Testis (tissue), 3 donors: ENCODE measurements around the gene EPC1. TPM values are rescaled to one million over a fixed set of nuclear protein-coding genes. Genes with fewer than 3 reads are reported as not detected.

Experiments
- DNase-seq: peaks from one replicate; pipeline ENCODE4 v3.0.0-alpha.2; 2019
- H3K27ac ChIP-seq, 2 donors: fragments of 200-600 bp; sonication (generic); one replicate each; pipeline ENCODE4 v1.5.1; 2019
- H3K27me3 ChIP-seq: fragments of 200-600 bp; sonication (generic); one replicate; pipeline ENCODE4 v1.5.1; 2019
- H3K36me3 ChIP-seq: fragments of 200-600 bp; sonication (generic); one replicate; pipeline ENCODE4 v1.5.1; 2017; ENCODE audit warnings: low read depth; ENCODE audit errors: missing control alignments
- H3K4me1 ChIP-seq: fragments of 200-600 bp; sonication (generic); one replicate; pipeline ENCODE4 v1.5.1; 2019
- H3K4me3 ChIP-seq, 2 donors: fragments of 200-600 bp; sonication (generic); one replicate each; pipeline ENCODE4 v1.5.1; 2017 to 2019
- H3K9me3 ChIP-seq: fragments of 200-600 bp; sonication (generic); one replicate; pipeline ENCODE4 v1.5.1; 2017
- POLR2A ChIP-seq: fragments of 450-650 bp; IDR thresholded peaks from one replicate; pipeline ENCODE4 v1.6.1; 2017; ENCODE audit warnings: antibody characterized with exemption, mild to moderate bottlenecking, moderate library complexity
- WGBS, 2 donors: methylation state at CpG; one replicate each; pipeline ENCODE4 v1.1.5; 2018; 5-methylcytosine and 5-hydroxymethylcytosine counted together
- intact Hi-C: fragments of 100-400 bp; cut with DNase I; formaldehyde crosslinking; loops from one replicate; pipeline ENCODE4 v1.15.1; 2023; ENCODE audit warnings: low total_unique reads
- polyA plus RNA-seq: library from polyadenylated mRNA; stranded (reverse); fragments of 350-450 nt; fragmentation: Illumina TruSeq; extraction: RNeasy Lipid Tissue Mini Kit (QIAGEN cat#74804); gene quantifications from one replicate; pipeline ENCODE4 v1.2.3, GENCODE V29; 2014; ENCODE audit warnings: low read depth, low replicate concordance; ENCODE audit not compliant: insufficient read depth
- total RNA-seq, 2 donors: library from RNA; depleted of rRNA; stranded (reverse); fragments of >200 nt; gene quantifications; one replicate each; pipeline ENCODE4 v1.2.3, GENCODE V29; 2016
- TF ChIP-seq, protein P1 (sequence below), 3 experiments: fragments of 450-650 bp in 2 of 3; fragments of 200-600 bp in 1 of 3; sonication (generic) in 1 of 3; IDR thresholded peaks; one replicate each; pipeline ENCODE4 v1.5.1; 2016 to 2019; ENCODE audit warnings: antibody characterized with exemption in 3 of 3, mild to moderate bottlenecking in 2 of 3, moderate library complexity in 1 of 3

EPC1 gene
- total and polyA plus RNA-seq, 3 donors from 2014 or later, result 34.8 to 65.8 (median 65.4) TPM

DNA sequence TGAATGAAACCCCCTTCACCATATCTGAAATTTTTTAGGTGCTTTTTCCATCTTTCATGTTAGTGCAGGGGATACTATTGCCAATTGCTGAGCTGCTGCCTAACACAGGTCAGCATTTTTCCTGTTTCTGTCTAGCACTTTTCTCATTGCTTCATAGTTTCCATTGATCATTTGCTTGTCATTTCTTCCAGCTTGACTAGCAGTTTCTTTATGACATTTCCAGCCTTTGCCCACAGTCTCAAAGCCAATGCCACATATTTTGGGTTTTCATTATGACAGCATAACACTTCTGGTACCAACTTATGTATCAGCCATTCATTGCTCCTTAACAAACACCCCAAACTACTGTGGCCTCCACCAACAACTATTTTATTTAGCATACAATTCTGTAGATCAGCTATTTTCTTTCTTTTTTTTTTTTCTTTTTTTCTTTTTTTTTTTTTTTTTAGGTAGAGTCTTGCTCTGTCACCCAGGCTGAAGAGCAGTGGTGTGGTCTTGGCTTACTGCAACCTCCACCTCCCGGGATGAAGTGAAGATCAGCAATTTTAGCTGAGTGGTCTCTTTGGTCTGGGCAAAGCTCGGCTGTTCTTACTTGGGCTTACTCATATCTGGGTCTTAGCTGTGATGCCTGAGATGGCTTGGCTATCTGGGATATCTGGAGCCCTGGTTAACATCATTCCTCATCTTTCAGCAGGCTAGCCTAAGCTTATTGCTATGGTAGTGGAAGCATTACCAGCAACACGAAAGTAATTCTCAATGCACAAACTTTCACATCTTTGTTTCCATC, 102.3 kb downstream of the EPC1 start:
- no peak for DNase-seq
- H3K4me3 ChIP-seq, result no peak overlapping the region
- intact Hi-C loops, result no loop called here
- H3K36me3 ChIP-seq, result no peaks in the 10 kb centered on the region
- TF ChIP-seq, protein P1, sequence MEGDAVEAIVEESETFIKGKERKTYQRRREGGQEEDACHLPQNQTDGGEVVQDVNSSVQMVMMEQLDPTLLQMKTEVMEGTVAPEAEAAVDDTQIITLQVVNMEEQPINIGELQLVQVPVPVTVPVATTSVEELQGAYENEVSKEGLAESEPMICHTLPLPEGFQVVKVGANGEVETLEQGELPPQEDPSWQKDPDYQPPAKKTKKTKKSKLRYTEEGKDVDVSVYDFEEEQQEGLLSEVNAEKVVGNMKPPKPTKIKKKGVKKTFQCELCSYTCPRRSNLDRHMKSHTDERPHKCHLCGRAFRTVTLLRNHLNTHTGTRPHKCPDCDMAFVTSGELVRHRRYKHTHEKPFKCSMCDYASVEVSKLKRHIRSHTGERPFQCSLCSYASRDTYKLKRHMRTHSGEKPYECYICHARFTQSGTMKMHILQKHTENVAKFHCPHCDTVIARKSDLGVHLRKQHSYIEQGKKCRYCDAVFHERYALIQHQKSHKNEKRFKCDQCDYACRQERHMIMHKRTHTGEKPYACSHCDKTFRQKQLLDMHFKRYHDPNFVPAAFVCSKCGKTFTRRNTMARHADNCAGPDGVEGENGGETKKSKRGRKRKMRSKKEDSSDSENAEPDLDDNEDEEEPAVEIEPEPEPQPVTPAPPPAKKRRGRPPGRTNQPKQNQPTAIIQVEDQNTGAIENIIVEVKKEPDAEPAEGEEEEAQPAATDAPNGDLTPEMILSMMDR (IDR thresholded peaks at IDR 0.05), result no peak
- no peak for TF ChIP-seq POLR2A
- WGBS, 2 donors, result 96 to 98% methylated on average over 3 of the region's 3 CpGs
- H3K9me3 ChIP-seq, result no peaks in the 10 kb centered on the region
- no peaks in the 10 kb centered on the region for H3K27me3 ChIP-seq
- H3K27ac ChIP-seq, result no peak overlapping the region
- H3K4me1 ChIP-seq, result no peaks in the 10 kb centered on the region

DNA sequence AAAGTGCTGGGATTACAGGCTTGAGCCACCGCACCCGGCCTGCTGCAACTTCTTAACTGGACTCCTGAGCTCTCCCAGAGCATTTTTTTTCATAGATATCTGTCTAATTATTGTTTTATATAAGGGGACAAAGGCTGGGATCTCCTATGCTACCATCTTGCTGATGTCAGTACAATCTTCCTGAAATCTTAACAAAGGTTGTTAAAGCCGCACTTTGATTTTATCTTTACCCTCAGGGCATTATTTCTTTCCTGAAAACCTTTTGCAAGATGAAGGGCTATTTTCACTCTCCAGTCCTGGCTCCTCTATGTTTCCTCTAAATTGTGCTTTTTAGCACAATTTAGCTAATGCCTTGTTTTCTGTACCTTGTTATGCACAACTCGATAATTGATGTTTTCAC, 102.9 kb downstream of the EPC1 start:
- 85 to 94% methylated on average over 4 of the region's 4 CpGs for WGBS, 2 donors
- TF ChIP-seq POLR2A, result no peak
- TF ChIP-seq, protein P1 (IDR thresholded peaks at IDR 0.05), result no peak
- DNase-seq, result no peak
- no peaks in the 10 kb centered on the region for H3K4me1 ChIP-seq
- no peaks in the 10 kb centered on the region for H3K36me3 ChIP-seq
- H3K9me3 ChIP-seq, result no peaks in the 10 kb centered on the region
- intact Hi-C loops, result no loop called here
- no peak overlapping the region for H3K4me3 ChIP-seq
- H3K27me3 ChIP-seq, result no peaks in the 10 kb centered on the region
- H3K27ac ChIP-seq, result no peak overlapping the region

- intact Hi-C loops, result no loop called here
- no peak for DNase-seq
Measured at GRCh38 chr10:32241946-32242345, 105.0 kb downstream of the EPC1 start.

GRCh38 chr10:32240471-32240870, 106.5 kb downstream of the EPC1 start:
- Histone ChIP-seq H3K4me3 (no peak overlapping the region), H3K27ac (no peak overlapping the region), H3K36me3 (no peaks in the 10 kb centered on the region), H3K9me3 (no peaks in the 10 kb centered on the region), H3K4me1 (no peaks in the 10 kb centered on the region), H3K27me3 (no peaks in the 10 kb centered on the region)
- intact Hi-C loops, result no loop called here
- no peak for DNase-seq
- WGBS, 2 donors, result 82% methylated on average over 1 of the region's 1 CpG
- no peak for TF ChIP-seq POLR2A
- TF ChIP-seq, protein P1 (IDR thresholded peaks at IDR 0.05), result no peak

More at GRCh38 chr10:32241946-32242345, 105.0 kb downstream of the EPC1 start:
- no peak overlapping the region for H3K27ac ChIP-seq
- H3K4me1 ChIP-seq, result no peaks in the 10 kb centered on the region
- no peak for TF ChIP-seq POLR2A
- TF ChIP-seq, protein P1 (IDR thresholded peaks at IDR 0.05), result no peak
- H3K27me3 ChIP-seq, result no peaks in the 10 kb centered on the region
- no peaks in the 10 kb centered on the region for H3K9me3 ChIP-seq
- no peaks in the 10 kb centered on the region for H3K36me3 ChIP-seq
- H3K4me3 ChIP-seq, result no peak overlapping the region

DNA sequence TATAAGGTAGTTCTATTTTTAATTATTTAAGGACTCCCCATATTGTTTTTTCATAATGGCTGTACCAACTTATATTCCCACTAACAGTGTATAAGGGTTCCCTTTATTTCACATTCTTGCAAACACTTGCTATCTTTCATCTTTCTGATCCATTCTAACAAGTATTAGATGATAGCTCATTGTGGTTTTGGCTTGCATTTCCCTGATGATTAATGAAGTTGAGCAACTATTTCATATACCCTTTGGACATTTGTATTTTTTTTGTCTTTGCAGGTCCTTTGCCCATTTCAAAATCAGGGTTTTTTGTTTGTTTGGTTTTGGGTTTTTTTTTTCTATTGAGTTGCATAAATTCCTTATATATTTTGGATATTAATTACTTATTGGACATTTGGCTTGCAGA, 107.2 kb downstream of the EPC1 start:
- H3K4me3 ChIP-seq, result no peak overlapping the region
- H3K9me3 ChIP-seq, result no peaks in the 10 kb centered on the region
- H3K36me3 ChIP-seq, result no peaks in the 10 kb centered on the region
- TF ChIP-seq, protein P1 (IDR thresholded peaks at IDR 0.05), result no peak
- TF ChIP-seq POLR2A, result no peak
- H3K4me1 ChIP-seq, result no peaks in the 10 kb centered on the region
- DNase-seq, result no peak
- H3K27ac ChIP-seq, result no peak overlapping the region
- intact Hi-C loops, result no loop called here
- H3K27me3 ChIP-seq, result no peaks in the 10 kb centered on the region
